Amygdala (tissue), 56 donors: ENCODE data around the gene KLHDC4.
"Not testable (repeated sequence)": the region's sequence is repeated elsewhere in the genome, so short reads cannot be mapped to it uniquely, and the experiment has no call there.

Experiments
- DNase-seq, 56 donors: peaks; one replicate each; lab custom pipeline; 2025; lab: John Stamatoyannopoulos, UW

The KLHDC4 gene

DNA sequence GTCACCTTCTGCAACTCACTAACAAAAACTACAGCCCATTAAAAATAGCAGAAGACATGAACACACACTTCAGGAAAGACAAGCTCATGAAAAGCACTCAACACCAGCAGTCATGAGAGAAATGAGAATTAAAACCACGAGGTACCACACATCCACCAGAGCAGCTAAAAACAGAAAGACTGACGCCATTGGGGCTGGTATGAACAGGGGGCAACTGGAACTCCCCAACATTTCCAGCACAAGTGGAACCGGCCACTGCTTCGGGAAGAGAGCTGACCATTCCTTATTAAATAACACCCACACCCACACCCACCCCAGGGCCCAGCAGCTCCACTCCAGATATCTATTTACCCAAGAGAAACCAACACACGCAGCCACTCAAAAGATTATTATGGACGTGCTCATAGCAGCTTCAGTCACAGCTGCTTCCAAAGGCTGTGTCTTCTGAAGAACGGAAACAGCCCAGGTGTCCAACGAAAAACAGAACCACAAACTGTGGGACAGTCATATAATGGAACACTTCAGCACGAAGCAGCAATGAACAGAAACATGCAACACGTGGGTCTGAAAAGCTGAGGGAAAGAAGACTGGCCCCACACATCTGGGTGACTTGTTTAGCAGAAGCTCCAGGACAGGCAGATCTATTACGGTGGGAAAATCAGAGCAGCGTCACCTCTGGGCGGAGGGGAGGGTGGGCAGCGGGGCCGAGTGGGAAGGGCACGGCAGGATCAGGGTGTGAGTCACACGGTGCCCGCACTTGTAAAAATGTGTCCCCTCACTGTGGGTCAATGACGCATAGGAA, 41.1 kb downstream of the KLHDC4 start:
- DNase-seq = no peak

DNA sequence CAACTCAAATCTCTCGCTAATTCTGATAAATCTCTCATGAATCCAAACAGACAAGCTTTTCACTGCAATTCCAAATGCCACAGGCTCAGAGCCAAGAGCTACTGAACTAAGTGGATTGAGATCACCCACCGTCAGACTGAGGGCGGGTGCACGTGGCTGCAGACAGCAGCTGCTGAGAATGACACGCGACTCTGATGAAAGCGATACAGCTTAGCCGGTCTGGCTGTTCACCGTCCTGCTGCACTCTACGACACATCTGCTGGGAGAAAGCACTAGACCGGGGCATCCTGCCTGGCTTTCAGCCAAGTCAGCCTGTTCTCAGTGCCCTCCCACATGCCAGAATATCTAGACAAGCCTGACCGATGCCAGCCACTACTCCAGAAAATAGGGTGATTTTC, 42.6 kb downstream of the KLHDC4 start:
- peak in 54 of 56 donors; percentile 24 to 97 (median 80) for DNase-seq

DNA sequence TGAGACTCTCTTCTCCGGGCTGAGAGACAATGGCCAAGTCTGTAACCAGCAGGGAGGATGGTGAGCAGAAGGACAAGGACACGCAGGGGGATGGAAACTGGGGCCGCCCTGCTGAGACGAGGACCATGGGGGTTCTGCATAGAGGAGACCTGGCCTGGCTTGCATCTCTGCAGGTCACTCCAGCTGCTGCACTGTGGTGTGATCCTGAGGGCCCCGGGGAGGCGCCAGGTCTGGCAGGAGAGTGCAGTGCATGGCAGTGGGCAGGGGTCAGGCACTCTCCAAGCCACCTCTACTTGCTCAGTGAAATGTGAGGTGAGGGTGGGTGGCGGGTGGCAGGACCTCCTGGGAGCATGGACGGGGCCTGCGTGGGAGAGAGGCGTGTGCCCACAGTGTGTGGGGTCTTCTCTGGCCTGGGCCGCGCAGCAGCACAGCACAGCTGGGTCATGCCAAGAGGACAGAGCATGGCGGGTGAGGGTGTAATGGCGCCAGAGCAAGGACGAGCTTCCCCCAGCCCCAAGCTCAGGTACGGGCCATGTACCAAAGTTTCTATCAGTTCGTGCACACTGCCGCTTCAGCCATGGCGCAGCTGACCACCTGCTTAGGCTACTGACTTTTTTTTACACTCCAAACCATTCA, 43.1 kb downstream of the KLHDC4 start:
- DNase-seq = no peak

DNA sequence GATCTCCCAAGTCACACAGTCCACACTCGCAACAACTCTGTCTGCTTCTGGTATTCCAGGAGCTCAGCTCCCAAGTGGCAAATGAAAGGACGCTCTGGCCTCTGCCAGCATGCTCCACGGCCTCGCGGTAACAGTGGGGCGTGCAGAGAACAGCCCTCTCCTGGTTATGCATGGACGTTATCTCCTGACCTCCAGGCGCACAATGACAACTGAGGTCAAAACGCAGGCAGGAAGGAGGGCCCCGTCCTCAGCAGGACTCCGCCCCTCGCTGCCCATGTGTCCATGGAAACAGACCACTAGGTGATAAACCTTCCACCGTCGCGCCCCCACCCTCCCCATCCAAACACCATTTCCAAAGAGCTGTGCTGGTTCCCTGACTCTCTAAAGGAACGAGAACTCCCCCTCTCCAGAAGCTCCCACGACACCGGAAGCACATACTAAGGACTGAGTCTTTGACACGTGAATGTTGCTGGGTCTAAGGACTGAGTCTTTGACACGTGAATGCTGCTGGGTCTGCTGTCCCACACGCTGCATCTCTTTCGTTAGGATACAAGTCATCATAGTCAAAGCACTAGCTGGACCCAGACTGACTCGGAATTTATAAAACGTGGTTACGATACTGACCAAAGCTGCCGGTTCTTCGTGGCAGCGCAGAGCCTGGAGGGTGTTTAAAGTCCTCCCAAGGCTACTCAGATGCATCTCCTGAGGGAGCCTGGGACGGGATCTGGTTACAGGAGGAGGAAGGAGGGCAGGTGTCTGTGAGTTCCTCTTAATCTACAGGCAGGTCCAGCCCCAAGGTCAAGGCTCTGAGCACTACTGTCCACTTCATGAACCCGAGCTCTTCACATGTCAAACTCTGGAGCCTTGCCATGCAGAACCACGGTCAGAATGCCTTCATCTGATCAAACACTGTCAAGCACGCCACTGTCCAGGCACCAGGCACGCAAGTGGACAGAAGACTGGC, 43.9 kb downstream of the KLHDC4 start:
- DNase-seq = no peak

DNA sequence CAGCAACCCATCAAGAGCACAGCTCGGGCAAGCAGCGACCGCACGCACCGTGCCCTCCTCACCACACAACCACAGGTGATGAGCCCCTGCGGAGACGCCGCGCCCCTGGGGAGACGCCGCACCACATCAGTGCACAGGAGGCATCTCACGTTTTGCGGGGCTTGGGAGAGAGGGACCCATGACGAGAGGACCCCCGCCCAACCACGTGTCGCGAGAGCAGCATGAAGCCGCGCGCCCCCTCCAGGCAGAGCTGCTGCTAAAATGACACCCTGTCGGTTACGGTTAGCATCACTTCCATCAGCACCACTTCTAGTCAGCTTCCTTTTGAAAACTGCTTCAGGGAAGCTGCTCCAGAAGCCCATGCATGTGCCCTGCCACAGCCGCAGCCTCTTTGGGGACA, 45.3 kb downstream of the KLHDC4 start:
- DNase-seq = no peak

DNA sequence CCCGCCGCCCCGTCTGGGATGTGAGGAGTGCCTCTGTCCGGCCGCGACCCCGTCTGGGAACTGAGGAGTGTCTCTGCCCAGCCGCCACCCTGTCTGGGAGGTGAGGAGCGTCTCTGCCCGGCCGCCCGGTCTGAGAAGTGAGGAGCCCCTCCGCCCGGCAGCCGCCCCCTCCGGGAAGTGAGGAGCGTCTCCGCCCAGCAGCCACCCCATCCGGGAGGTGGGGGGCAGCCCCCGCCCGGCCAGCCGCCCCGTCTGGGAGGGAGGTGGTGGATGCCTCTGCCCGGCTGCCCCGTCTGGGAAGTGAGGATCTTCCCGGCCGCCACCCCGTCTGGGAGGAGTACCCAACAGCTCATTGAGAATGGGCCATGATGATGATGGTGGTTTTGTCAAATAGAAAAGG, 47.0 kb downstream of the KLHDC4 start:
- not testable (repeated sequence) for DNase-seq

DNA sequence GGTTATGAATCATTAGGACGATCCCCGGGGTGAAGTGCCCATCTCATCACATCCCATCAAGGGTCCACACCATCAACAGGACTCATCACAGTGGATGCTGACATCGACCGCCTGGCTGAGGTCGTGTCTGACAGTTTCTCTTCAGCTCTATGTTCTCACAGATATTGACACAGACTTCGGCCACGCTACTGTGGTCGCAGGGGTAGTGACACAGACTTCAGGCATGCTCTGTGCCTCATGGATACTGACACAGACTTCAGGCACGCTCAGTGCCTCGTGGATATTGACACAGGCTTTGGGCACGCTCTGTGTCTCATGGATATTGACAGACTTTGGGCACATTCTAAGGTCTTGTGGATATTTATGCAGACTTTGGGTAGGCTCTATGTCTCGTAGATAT, 50.1 kb downstream of the KLHDC4 start:
- DNase-seq = no peak

DNA sequence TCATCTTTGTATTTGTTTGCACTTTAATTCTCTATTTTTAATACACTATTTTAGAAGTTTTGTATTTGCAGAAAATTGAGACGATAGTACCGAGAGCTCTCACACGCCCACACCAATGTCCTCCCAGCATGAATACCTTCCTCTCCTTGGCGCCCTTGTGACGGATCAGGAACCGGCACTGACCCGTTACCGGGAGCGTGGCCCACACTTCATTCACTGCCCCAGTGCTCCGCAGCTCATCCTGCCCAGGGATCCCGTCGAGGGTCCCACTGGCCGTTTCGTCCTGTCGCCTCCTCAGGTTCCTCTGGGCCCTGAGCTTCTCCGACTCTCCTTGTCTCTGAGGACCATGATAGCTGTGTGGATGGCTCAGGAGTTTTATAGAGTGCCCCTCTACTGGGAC, 50.6 kb downstream of the KLHDC4 start:
- no peak for DNase-seq

DNA sequence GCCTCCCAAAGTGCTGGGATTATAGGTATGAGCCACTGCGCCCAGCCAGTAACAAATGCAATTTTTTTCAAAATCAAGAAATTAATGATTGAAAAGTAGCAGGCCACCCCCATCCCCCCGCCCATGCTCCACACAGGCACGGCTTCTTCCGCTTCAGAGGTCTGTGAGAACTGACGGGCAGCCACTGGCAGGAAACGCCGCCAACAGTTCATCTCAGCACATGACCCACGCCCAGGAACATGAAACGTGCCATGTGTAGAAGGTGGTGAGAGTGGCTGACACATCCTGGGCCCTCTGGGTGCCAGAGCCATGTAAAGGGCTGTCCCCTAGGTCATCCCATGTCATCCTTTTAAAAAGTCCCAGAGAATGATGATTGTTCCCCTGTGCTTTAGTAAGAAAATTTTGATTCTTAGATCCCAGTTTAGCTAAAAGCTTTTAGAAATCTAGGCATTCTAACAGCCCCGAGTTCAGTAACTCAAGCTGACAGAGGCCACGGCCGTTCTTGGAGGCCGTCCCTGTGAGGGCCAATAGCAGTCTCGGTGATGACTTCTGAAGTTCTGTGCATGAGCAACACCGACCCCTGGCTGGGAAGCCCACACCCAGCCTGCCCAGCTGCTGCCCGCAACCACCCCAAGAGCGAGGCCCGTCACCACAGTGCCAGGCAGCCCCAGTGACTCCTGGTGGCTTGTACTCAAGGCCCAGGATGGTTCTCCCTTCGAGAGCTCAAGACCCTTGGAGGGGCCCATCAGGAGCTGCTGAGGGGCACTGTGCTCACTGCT, 52.1 kb downstream of the KLHDC4 start:
- DNase-seq = no peak

DNA sequence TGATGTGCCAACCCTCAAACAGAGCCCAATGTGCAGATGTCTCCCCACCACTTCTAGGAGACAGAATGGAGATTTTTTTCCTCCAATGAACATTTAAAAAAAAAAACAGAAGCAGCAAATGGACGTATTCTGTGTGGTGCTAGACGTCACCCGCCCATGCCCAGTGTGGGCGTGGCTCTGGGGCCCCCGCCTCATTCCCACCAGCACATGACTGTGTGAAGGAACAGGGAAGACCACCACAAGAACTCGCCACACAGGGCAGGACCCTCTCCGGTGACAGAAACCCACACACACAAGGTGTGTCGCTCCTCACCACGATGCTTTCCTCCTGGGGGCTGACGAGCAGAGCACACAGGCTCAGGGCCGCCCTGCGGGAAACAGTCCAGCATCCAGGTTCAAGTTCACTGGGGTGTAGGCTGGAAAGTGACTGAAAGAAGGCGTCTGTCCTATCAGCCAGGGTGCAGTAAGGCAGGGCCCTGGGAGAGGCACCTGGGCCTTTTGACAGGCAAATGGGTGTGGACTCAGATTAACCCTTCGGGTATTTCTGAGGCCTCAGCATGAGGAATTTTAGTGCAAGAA, 53.5 kb downstream of the KLHDC4 start:
- no peak for DNase-seq

DNA sequence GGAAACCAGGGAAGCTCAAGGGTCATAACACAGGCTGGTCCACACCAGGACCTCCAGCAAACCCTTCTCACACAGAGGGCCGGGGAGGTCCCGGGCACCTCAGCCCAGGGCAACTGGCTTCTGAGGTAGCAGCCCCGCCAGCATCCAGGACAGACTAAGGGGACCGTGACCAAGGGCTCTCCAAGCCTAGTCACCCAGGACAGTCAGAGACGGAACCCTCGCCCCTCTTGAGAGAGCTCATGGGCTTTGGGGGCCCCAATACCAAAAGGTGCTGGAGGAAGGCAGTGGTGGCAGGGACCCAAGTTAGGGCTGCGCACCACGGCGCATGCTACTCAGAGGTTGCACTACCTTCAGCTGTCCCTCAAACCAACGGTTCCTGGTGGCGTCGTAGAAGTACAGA, 54.9 kb downstream of the KLHDC4 start:
- DNase-seq = no peak

DNA sequence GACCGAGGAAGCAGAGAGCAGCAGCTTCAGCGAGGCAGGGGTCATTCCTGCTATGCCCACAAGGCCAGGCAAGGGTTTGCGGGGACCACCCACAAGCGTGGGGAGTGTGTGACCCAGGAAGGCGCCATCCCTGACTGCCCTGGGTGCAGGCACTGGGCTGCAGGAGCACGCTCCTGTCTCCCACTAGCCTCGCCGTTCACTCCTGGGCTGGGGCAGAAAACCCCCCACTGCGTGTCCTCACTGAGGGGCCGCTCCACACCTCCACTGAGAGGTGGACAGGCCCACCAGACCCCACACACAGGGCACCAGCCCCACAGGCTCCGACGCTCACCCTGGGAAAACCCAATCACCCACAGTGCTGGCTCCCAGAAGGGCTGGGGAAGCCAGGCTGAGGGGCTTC, 56.1 kb downstream of the KLHDC4 start:
- DNase-seq = no peak

DNA sequence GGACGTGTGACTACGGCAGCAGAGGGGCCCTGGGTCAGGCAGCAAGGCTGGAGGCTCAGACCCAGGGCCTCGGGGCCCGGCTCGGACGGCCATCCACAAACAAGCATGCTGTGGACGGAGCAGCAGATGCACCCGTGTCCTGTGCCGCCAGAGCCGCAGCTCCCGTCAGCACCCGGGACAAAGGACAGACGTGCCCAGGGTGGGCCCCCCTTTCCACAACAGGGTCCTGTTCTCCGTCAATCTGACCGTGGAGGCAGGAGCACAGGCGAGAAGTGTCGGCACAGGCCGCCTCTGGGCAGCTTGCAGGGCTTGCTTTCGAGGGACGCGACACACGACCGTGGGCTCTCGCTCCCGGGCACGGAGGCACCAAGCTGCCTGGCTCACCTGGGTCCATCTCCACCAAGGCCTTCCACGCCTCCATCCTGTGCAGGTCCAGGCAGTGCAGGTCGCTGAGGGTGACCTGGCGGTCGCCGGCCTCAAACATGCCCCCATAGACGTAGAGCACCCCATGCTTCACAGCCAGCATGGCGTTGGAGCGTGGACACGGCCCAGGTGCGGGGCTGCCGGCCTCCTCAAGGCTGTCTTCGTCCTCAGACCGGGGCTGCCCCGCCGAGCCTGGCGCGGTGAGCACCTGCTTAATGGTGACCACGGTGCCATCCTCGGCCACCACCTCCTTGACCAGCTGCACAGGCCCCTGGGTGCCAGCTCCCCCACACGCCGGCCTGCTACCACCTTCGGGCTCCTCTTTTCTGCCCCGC, 56.7 kb downstream of the KLHDC4 start:
- DNase-seq = no peak

DNA sequence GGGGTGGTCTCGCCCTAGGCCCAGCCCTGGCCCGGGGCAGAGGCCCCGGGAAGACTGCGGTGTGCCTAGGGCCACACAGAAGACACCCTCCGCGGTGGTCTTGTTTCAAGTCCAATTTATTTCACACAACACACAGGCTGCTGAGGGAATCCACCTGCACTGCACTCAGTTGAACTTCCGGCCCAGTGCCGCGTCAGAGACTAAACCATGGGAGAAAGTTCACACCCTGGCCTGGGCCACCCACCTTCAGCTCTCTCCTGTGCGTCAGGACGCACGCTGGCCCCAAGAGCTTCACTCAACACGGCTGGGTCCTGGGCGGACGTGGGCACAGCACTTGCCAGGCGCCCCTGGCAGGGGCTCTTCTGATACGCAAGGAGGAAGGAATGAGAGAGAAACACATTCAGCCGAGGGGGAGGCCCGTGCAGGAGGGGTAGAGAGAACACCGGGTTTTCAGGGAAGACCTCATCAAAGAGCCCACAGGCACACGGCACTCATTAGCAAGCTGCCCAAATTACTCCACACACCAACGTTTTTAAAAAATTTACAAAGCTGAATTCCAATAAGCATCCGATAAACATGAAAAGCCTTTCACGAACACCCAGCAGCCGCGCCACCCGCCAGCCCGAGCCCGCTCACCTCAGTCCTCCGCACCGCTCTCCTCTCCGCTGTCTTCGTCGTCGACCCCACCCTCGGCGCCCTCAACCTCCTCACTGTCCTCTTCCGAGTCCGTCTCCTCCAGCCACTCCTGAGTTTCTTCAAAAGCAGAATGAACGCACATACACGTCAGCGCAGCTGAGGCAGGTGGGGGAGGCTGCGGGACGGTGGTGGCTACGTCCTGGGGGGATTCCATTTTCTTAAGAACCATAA, 57.8 kb downstream of the KLHDC4 start:
- no peak for DNase-seq

DNA sequence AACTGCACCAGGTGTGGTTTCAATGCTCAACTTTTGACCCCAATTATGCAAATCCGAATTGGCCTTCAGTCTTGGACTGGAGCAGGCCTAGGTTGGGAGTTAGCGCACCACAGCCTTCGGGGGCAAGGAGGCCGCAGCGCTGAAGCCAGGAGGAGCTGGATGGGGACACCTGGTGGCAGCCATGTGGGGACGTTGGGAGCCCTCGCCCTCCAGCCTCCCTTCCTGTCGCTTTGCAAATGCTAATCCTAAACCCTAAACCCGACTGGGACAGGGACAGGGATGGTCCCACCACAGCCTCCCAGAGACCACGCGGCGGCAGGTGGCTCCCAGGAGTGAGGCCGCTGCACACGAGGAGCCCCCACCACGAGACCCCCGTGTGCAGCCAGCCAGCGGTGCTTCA, 58.7 kb downstream of the KLHDC4 start:
- DNase-seq = no peak

DNA sequence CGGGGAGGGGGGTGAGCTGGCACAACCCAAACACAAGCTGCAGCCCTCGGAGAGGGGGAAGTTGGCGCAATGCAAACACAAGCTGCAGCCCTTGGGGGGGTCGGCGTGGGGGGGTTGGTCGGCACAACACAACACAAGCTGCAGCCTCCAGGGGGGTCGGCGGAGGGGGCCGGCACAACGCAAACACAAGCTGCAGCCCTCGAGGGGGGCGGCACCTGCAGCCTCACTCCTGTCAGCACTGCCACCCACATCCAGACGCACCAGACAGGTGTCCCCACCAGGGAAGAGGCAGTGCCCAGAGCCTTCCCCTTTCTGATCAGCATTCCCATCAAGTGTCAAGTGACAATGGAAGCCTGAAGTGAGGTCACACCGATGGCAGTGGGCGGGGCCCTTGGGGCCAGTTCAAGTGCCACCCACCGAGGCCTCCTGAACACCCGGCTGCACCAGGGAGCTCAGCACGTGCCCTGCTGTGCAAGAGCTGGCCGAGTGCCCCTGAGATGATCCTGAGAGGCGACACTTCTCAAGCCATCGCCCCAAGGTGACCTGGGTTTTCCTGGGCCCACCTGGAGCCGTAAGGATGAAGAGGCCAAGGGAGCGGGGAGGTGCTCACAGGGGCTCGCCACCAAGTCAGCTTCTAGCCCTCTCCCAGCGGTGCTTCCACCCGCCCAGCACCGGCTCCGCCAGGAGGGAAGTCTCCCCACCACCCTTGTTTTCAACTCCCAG, 59.3 kb downstream of the KLHDC4 start:
- peak in 1 of 56 donors; percentile 39 for DNase-seq

DNA sequence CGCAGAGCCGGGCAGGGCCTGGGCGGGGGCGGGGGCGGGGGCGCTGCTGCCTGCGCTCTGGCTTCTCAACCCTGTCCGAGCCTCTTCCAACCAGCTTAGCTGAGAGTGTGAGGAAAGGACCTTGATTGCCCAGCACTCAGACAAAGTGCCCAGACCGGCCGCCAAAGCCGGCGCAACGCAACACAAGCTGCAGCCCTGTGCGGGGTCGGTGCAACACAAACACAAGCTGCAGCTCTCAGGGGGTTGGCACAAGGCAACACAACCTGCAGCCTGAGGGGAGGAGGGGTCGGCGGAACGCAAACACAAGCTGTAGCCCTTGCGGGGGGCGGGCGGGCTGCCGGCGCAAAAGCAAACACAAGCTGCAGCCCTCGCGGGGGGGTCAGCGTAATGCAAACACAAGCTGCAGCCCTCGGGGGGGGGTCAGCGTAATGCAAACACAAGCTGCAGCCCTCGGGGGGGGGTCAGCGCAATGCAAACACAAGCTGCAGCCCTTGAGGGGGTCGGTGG, 60.0 kb downstream of the KLHDC4 start:
- peak in 7 of 56 donors; percentile 15 to 52 (median 30) for DNase-seq
